ENCODE results near the gene CYP4Z1. TPM values are rescaled to one million over a fixed set of nuclear protein-coding genes. Genes with fewer than 3 reads are reported as not detected.

Gene CYP4Z1
- total RNA-seq, 1 experiment from 2014 or later: not detected

DNA sequence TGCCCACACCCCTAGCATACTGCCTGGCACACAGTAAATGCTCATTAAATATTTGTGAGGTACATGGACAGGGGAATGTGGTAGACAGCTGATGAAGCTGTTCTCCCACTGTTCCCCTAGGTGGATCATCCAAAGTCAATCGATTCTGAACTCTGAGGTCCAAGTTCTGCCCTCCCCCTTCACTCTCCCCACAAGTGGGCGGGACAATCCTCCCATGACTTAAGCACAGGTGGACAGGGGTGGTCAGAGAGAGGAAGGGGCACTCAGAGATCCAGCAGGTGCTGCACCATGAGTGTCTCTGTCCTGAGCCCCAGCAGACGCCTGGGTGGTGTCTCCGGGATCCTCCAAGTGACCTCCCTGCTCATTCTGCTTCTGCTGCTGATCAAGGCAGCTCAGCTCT is 70.2 kb downstream of the CYP4Z1 start, which contains the start of gene CYP4A22:
Gene CYP4A22, plus strand, starts transcription at position 244 of the 400 bp plus-strand sequence. Its CDS starts 45 bp downstream, at position 289.
- no peaks in the 10 kb centered on the region; a peak in 1 of 4 replicates for H3K4me1 Mint-ChIP-seq
- H4K91ac ChIP-seq (ENCODE audit: insufficient read length, low read depth, low read length): no peak within 1 kb of the TSS
- H3K36me3 Mint-ChIP-seq (ENCODE audit: insufficient read depth in 1 of 3, low read depth in 3 of 3): no peaks in the 10 kb centered on the region
- no peak within 1 kb of the TSS for H3K4me2 ChIP-seq (ENCODE audit: insufficient read depth, insufficient read length, low read length)
- no CpG with 5 or more reads among the region's 4 CpGs for WGBS (ENCODE audit: extremely low coverage, insufficient read length, low lambda C conversion rate)
- no peaks in the 10 kb centered on the region for H3K79me1 ChIP-seq (ENCODE audit: insufficient read depth, low read depth, low read length, poor library complexity, severe bottlenecking)
- H2BK5ac ChIP-seq (ENCODE audit: insufficient read length, low read length): no peak within 1 kb of the TSS
- H3K18ac ChIP-seq (ENCODE audit: insufficient read length, low read depth, low read length): no peak within 1 kb of the TSS
- no peak within 1 kb of the TSS for H3K9ac ChIP-seq (ENCODE audit: extremely low read depth, insufficient read length, low read length)
- H3K4me1 ChIP-seq (ENCODE audit: insufficient read depth, low read length): no peaks in the 10 kb centered on the region
- H4K8ac ChIP-seq (replicated peaks; ENCODE audit: insufficient read length, low read depth, low read length): no peak within 1 kb of the TSS
- no peak within 1 kb of the TSS for H2BK12ac ChIP-seq (ENCODE audit: insufficient read length, low read depth, low read length)
- H2BK120ac ChIP-seq (ENCODE audit: low read depth, low read length, poor library complexity, severe bottlenecking): no peak within 1 kb of the TSS
- H3K27ac ChIP-seq (ENCODE audit: insufficient read length, low read depth, low read length): no peak within 1 kb of the TSS
- no peaks in the 10 kb centered on the region for H3K23me2 ChIP-seq (ENCODE audit: insufficient read length, low read depth, low read length, poor library complexity, severe bottlenecking)
- no peak within 1 kb of the TSS for H3K23ac ChIP-seq (ENCODE audit: insufficient read length, low read depth, low read length)
- no peak within 1 kb of the TSS for H2BK15ac ChIP-seq (ENCODE audit: low read depth, low read length)
- H3K4me3 Mint-ChIP-seq: no peak within 1 kb of the TSS
- H3K4ac ChIP-seq (ENCODE audit: low read depth, low read length): no peak within 1 kb of the TSS
- H2AFZ ChIP-seq (ENCODE audit: low read length): no peak within 1 kb of the TSS
- no peak within 1 kb of the TSS for H3T11ph ChIP-seq (ENCODE audit: low read length)
- H3K14ac ChIP-seq (ENCODE audit: insufficient read depth, low read length): no peak within 1 kb of the TSS
- no peaks in the 10 kb centered on the region for H3K27me3 ChIP-seq (ENCODE audit: insufficient read depth, low read length)
- H3K27me3 Mint-ChIP-seq (ENCODE audit: low read depth): peaks cover 3% of the 10 kb centered on the region
- peaks cover 0 to 3% of the 10 kb centered on the region in 2 experiments; a peak in 2 of 5 replicates for H3K9me3 Mint-ChIP-seq
- no peak for DNase-seq
- H3K9me3 ChIP-seq (ENCODE audit: control insufficient read depth, low read depth, low read length): no peaks in the 10 kb centered on the region
- TF ChIP-seq, protein P1, sequence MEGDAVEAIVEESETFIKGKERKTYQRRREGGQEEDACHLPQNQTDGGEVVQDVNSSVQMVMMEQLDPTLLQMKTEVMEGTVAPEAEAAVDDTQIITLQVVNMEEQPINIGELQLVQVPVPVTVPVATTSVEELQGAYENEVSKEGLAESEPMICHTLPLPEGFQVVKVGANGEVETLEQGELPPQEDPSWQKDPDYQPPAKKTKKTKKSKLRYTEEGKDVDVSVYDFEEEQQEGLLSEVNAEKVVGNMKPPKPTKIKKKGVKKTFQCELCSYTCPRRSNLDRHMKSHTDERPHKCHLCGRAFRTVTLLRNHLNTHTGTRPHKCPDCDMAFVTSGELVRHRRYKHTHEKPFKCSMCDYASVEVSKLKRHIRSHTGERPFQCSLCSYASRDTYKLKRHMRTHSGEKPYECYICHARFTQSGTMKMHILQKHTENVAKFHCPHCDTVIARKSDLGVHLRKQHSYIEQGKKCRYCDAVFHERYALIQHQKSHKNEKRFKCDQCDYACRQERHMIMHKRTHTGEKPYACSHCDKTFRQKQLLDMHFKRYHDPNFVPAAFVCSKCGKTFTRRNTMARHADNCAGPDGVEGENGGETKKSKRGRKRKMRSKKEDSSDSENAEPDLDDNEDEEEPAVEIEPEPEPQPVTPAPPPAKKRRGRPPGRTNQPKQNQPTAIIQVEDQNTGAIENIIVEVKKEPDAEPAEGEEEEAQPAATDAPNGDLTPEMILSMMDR (conservative IDR thresholded peaks at IDR 0.05): no peak
- no peak within 1 kb of the TSS for H3K56ac ChIP-seq (ENCODE audit: insufficient read length, low read depth, low read length)
- H4K20me1 ChIP-seq (ENCODE audit: control insufficient read depth, insufficient read depth, insufficient read length): no peaks in the 10 kb centered on the region
- no peak within 1 kb of the TSS; a peak in 1 of 7 replicates for H3K27ac Mint-ChIP-seq
- H3K79me2 ChIP-seq (ENCODE audit: insufficient read depth, low read length): no peaks in the 10 kb centered on the region
- H4K5ac ChIP-seq (ENCODE audit: insufficient read length, low read depth, low read length): no peak within 1 kb of the TSS
- no peak within 1 kb of the TSS for H2AK5ac ChIP-seq (ENCODE audit: insufficient read length, low read length)
- H2BK20ac ChIP-seq (ENCODE audit: low read depth, low read length, poor library complexity, severe bottlenecking): no peak within 1 kb of the TSS

Measured in H9 (cell line).